Measurements from ENCODE around the gene ZNF621.
"Not testable (repeated sequence)": the region's sequence is repeated elsewhere in the genome, so short reads cannot be mapped to it uniquely, and the experiment has no call there.

ZNF621 gene

GRCh38 chr3:40518067-40518466 lies 6.7 kb upstream of the ZNF621 start:
- no peaks in the 10 kb centered on the region for H3K4me1 Mint-ChIP-seq
- DNase-seq (no peak), ATAC-seq (no peak)
- no peaks in the 10 kb centered on the region for H3K9me3 Mint-ChIP-seq
- no peak overlapping the region for H3K4me3 Mint-ChIP-seq
- peaks cover 23% of the 10 kb centered on the region for H3K36me3 Mint-ChIP-seq (ENCODE audit: low read depth)
- H3K27me3 Mint-ChIP-seq: no peaks in the 10 kb centered on the region
- H3K27ac Mint-ChIP-seq: no peak overlapping the region

DNA sequence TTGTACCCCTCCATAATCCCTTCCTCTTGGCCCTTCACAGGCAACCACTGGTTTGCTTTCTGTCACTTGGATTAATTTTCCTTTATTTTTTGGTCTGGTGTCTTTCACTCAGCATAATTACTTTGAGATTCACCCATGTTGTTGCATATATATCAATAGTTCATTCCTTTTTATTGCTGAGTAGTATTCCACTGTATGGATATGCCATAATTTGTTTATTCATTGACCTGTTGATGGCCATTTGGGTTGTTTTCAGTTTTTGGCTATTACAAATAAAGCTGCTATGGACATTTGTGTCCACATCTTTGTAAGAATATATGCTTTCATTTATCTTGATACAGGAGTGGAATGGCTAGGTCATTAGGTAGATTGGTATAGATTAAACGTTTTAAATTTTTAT lies 5.9 kb upstream of the ZNF621 start:
- Mint-ChIP-seq H3K27ac (no peak overlapping the region), H3K36me3 (ENCODE audit: low read depth) (peaks cover 23% of the 10 kb centered on the region), H3K4me3 (no peak overlapping the region), H3K27me3 (no peaks in the 10 kb centered on the region), H3K9me3 (no peaks in the 10 kb centered on the region), H3K4me1 (no peaks in the 10 kb centered on the region)
- DNase-seq (no peak), ATAC-seq (no peak)

GRCh38 chr3:40521254-40521653 lies 3.5 kb upstream of the ZNF621 start:
- DNase-seq (no peak), ATAC-seq (no peak)
- Mint-ChIP-seq H3K4me1 (peaks cover 13% of the 10 kb centered on the region), H3K4me3 (no peak overlapping the region), H3K9me3 (no peaks in the 10 kb centered on the region), H3K36me3 (ENCODE audit: low read depth) (peaks cover 7% of the 10 kb centered on the region), H3K27ac (no peak overlapping the region), H3K27me3 (no peaks in the 10 kb centered on the region)

- H3K9me3 Mint-ChIP-seq: no peaks in the 10 kb centered on the region
- H3K4me1 Mint-ChIP-seq: peaks cover 17% of the 10 kb centered on the region
- H3K27ac Mint-ChIP-seq: peak overlapping the region; percentile 61
- no peak for DNase-seq
- H3K36me3 Mint-ChIP-seq (ENCODE audit: low read depth): peaks cover 11% of the 10 kb centered on the region
- H3K27me3 Mint-ChIP-seq: no peaks in the 10 kb centered on the region
- H3K4me3 Mint-ChIP-seq: peak overlapping the region; percentile 85
- ATAC-seq: no peak
These were observed 979 bp upstream of the ZNF621 start for GRCh38 chr3:40523781-40524180.

DNA sequence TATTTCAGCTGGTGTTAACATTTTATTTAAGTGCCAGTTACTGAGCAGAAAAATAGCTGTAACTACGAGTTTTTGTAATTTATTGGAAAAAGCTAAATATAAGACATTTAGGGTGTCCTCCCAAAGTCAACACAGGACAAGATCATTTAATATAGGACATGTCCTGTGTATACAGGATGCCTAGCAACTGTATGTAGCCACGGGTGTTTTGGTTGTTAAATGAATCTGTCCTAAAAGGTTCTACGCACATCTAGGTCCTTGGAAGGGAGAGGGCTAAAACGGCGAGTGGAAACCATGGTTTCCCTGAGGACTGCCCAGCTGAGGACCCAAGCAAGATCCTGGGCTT lies 565 bp upstream of the ZNF621 start:
- Mint-ChIP-seq H3K27ac (peak overlapping the region; percentile 61), H3K9me3 (no peaks in the 10 kb centered on the region), H3K36me3 (ENCODE audit: low read depth) (peaks cover 11% of the 10 kb centered on the region), H3K4me1 (peaks cover 17% of the 10 kb centered on the region), H3K27me3 (no peaks in the 10 kb centered on the region), H3K4me3 (peak overlapping the region; percentile 85)
- DNase-seq (no peak), ATAC-seq (no peak)

DNA sequence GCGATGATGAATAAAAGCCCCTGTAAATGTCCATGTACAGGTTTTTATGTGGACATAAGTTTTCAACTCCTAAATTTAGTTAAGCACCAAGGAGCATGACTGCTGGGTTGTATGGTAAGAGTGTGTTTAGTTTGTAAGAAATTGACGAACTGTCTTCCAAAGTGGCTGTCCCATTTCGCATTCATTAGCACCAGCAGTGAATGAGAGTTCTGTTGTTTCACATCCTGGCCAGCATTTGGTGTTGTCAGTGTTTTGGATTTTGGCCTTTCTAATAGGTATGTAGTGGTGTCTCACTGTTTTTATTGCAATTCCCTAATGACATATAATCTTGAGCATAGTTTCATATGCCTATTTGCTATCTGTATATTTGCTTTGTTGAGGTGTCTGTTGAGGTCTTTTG lies 3.7 kb downstream of the ZNF621 start:
- H3K27me3 Mint-ChIP-seq: no peaks in the 10 kb centered on the region
- no peak overlapping the region for H3K27ac Mint-ChIP-seq
- H3K9me3 Mint-ChIP-seq: peaks cover 7% of the 10 kb centered on the region
- peaks cover 47% of the 10 kb centered on the region for H3K36me3 Mint-ChIP-seq (ENCODE audit: low read depth)
- DNase-seq: no peak
- peaks cover 17% of the 10 kb centered on the region for H3K4me1 Mint-ChIP-seq
- ATAC-seq: no peak
- H3K4me3 Mint-ChIP-seq: no peak overlapping the region

DNA sequence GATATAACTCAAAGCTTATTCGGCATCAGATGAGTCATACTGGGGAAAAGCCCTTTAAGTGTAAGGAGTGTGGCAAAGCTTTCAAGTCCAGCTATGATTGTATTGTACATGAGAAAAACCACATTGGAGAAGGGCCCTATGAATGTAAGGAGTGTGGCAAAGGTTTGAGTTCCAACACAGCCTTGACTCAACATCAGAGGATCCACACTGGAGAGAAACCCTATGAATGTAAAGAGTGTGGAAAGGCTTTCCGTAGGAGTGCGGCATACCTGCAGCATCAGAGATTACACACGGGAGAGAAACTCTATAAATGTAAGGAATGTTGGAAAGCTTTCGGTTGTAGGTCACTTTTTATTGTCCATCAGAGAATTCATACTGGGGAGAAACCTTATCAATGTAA lies 7.5 kb downstream of the ZNF621 start:
- H3K27me3 Mint-ChIP-seq: no peaks in the 10 kb centered on the region
- DNase-seq (no peak), ATAC-seq (no peak)
- peaks cover 15% of the 10 kb centered on the region for H3K9me3 Mint-ChIP-seq
- H3K27ac Mint-ChIP-seq: no peak overlapping the region
- H3K36me3 Mint-ChIP-seq (ENCODE audit: low read depth): peaks cover 76% of the 10 kb centered on the region
- H3K4me3 Mint-ChIP-seq: no peak overlapping the region
- no peaks in the 10 kb centered on the region for H3K4me1 Mint-ChIP-seq

GRCh38 chr3:40534283-40534682 lies 9.5 kb downstream of the ZNF621 start:
- no peak for DNase-seq
- Mint-ChIP-seq H3K4me3 (no peak overlapping the region), H3K27me3 (no peaks in the 10 kb centered on the region), H3K4me1 (no peaks in the 10 kb centered on the region), H3K9me3 (peaks cover 31% of the 10 kb centered on the region), H3K27ac (no peak overlapping the region), H3K36me3 (ENCODE audit: low read depth) (peaks cover 87% of the 10 kb centered on the region)
- no peak for ATAC-seq

DNA sequence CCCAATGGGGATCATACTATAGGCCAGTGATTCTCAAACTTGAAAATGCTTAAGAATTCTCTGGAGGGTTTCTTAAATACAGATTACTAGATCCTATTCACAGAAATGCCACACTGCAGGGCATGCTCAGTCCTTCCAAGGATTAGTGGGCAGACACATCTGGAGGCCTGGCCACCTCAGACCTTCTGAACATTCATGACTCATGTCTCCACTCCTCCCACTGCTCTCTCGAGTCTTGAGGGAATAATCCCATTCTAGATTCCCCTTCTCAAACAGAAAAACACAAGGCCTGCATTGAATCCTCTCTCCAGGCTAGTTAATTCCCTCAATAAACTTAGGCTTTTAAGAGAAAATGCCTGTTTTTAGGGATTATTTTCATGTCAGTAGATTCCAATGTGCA lies 22.1 kb downstream of the ZNF621 start:
- H3K4me1 Mint-ChIP-seq: no peaks in the 10 kb centered on the region
- no peak overlapping the region for H3K4me3 Mint-ChIP-seq
- DNase-seq: no peak
- peaks cover 2% of the 10 kb centered on the region for H3K36me3 Mint-ChIP-seq (ENCODE audit: low read depth)
- H3K9me3 Mint-ChIP-seq: no peaks in the 10 kb centered on the region
- no peak for ATAC-seq
- no peak overlapping the region for H3K27ac Mint-ChIP-seq
- H3K27me3 Mint-ChIP-seq: no peaks in the 10 kb centered on the region

- H3K27ac Mint-ChIP-seq: no peak overlapping the region
- ATAC-seq: no peak
- H3K4me1 Mint-ChIP-seq: no peaks in the 10 kb centered on the region
- no peaks in the 10 kb centered on the region for H3K9me3 Mint-ChIP-seq
- DNase-seq: no peak
- H3K36me3 Mint-ChIP-seq (ENCODE audit: low read depth): peaks cover 2% of the 10 kb centered on the region
- peaks cover 3% of the 10 kb centered on the region for H3K27me3 Mint-ChIP-seq
- H3K4me3 Mint-ChIP-seq: no peak overlapping the region
These were observed 25.4 kb downstream of the ZNF621 start for GRCh38 chr3:40550167-40550566.

DNA sequence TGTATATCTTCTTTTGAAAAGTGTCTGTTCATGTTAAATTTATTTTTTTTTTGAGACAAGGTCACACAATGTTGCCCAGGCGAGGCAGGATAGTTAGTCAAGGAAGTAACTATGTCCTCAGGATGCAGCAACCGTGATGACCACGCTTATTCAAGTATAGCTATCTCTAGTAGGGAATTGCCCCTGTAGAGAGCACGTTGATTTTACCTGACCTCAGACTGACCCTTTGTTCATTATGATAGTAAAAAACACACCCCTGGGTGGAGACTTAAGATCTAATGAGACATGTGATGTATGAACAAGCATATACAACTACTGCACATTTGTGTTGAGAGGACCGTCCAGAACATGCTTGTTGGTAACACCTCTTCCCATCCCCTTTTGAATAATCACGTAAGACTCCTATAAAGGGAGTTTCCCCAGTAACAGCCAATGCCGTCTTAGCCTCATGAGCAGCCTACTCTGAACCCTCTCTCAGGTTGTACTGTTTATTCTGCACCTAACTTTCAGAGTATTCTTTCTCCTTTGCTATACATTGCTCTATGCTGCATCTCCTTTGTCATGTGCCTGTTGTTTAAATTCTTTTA lies 32.9 kb downstream of the ZNF621 start:
- no peak overlapping the region for H3K27ac Mint-ChIP-seq
- no peaks in the 10 kb centered on the region for H3K9me3 Mint-ChIP-seq

GRCh38 chr3:40562482-40562881 lies 37.7 kb downstream of the ZNF621 start:
- H3K4me3 Mint-ChIP-seq; H3K27me3 Mint-ChIP-seq; H3K27ac Mint-ChIP-seq; DNase-seq; ATAC-seq; H3K36me3 Mint-ChIP-seq (ENCODE audit: low read depth); H3K4me1 Mint-ChIP-seq; H3K9me3 Mint-ChIP-seq: not testable (repeated sequence)

More for the DNA sequence above, 32.9 kb downstream of the ZNF621 start:
- ATAC-seq (no peak), DNase-seq (no peak)
- no peaks in the 10 kb centered on the region for H3K36me3 Mint-ChIP-seq (ENCODE audit: low read depth)
- H3K4me1 Mint-ChIP-seq: no peaks in the 10 kb centered on the region
- H3K27me3 Mint-ChIP-seq: peaks cover 3% of the 10 kb centered on the region
- H3K4me3 Mint-ChIP-seq: no peak overlapping the region

DNA sequence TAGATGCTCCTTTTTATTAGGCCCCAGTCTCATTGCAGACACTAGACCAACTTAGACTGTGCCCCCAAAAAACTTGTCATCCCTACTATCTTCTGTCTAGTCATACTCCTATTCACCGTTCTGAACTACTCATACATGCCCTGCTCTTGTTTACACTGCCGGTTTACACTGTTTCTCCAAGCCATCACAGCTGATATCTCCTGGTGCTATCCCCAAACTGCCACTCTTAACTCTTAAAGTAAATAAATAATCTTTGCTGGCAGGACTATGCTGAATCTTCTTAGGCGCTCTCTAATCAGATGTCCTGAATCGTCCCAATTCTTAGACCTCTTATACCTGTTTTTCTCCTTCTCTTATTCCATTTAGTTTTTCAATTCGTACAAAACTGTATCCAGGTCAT lies 40.9 kb downstream of the ZNF621 start:
- H3K27me3 Mint-ChIP-seq; H3K4me1 Mint-ChIP-seq; ATAC-seq; DNase-seq; H3K27ac Mint-ChIP-seq; H3K36me3 Mint-ChIP-seq (ENCODE audit: low read depth); H3K9me3 Mint-ChIP-seq; H3K4me3 Mint-ChIP-seq: not testable (repeated sequence)

- no peaks in the 10 kb centered on the region for H3K9me3 Mint-ChIP-seq
- peaks cover 3% of the 10 kb centered on the region for H3K27me3 Mint-ChIP-seq
- H3K36me3 Mint-ChIP-seq (ENCODE audit: low read depth): no peaks in the 10 kb centered on the region
- H3K4me1 Mint-ChIP-seq: no peaks in the 10 kb centered on the region
- no peak for ATAC-seq
- no peak overlapping the region for H3K4me3 Mint-ChIP-seq
- no peak overlapping the region for H3K27ac Mint-ChIP-seq
- DNase-seq: no peak
These were observed 41.9 kb downstream of the ZNF621 start for GRCh38 chr3:40566694-40567093.

DNA sequence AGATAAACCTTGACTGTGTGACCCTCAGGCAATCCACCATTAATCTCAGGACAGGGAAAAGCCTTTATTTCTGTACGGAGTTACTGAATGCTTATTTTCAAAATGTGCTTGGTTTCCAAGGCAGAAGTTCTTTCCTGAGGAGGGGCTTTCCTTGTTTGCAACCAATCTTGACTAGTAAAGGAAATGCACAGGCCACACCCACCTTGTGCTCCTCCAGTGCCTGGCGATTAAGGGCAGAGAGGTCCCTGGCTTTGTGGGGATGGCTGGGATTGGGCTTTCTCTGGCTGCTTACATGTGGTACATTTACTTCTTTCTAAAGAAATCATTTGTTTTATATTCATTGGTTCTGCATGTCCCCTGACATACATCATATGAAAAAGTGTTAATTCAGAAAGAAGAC lies 47.8 kb downstream of the ZNF621 start:
- DNase-seq (no peak), ATAC-seq (no peak)
- H3K36me3 Mint-ChIP-seq (ENCODE audit: low read depth): no peaks in the 10 kb centered on the region
- no peak overlapping the region for H3K27ac Mint-ChIP-seq
- peaks cover 8% of the 10 kb centered on the region for H3K27me3 Mint-ChIP-seq
- H3K4me1 Mint-ChIP-seq: no peaks in the 10 kb centered on the region
- no peak overlapping the region for H3K4me3 Mint-ChIP-seq
- H3K9me3 Mint-ChIP-seq: no peaks in the 10 kb centered on the region

DNA sequence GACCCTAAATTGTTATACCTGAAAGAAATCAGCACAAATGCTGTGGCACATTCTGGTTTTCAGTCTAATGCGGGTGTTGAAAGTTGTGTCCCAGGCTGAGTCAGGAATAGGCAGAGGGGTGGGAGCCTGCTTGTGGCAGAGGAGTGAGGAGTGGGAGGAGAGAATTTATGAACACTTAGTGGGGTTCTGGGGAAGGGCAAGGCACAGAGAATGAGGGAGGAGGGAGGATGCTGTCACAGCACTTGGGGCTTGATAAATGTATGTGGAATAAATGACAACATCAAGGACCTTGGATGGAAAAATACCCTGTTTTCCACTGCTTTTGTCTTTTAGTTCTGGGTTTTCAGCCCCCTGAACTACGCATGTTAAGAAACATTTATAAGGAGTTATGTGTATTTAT lies 49.3 kb downstream of the ZNF621 start:
- no peak for DNase-seq
- Mint-ChIP-seq H3K36me3 (ENCODE audit: low read depth) (no peaks in the 10 kb centered on the region), H3K27ac (no peak overlapping the region)

More for the DNA sequence above, 49.3 kb downstream of the ZNF621 start:
- Mint-ChIP-seq H3K4me1 (no peaks in the 10 kb centered on the region), H3K9me3 (no peaks in the 10 kb centered on the region), H3K27me3 (peaks cover 8% of the 10 kb centered on the region), H3K4me3 (no peak overlapping the region)
- no peak for ATAC-seq
